ENCODE data around the gene CFAP45. TPM values are rescaled to one million over a fixed set of nuclear protein-coding genes. Genes with fewer than 3 reads are reported as not detected.
"Not testable (repeated sequence)": the region's sequence is repeated elsewhere in the genome, so short reads cannot be mapped to it uniquely, and the experiment has no call there.

The CFAP45 gene
- total RNA-seq, 4 donors from 2014 or later: 2.5 TPM; not detected in 3

- no peak for DNase-seq
- H3K36me3 ChIP-seq: no peaks in the 10 kb centered on the region
- no peaks in the 10 kb centered on the region for H3K27me3 ChIP-seq
- no peak overlapping the region for H3K27ac ChIP-seq
- TF ChIP-seq CTCF (IDR thresholded peaks at IDR 0.05) (no peak), POLR2A (IDR thresholded peaks at IDR 0.05) (no peak)
- H3K4me3 ChIP-seq: no peak overlapping the region
- no peaks in the 10 kb centered on the region for H3K9me3 ChIP-seq
- H3K4me1 ChIP-seq: peaks cover 6 to 31% (median 24%) of the 10 kb centered on the region in 4 donors
Measured at GRCh38 chr1:159908031-159908940, 8.3 kb upstream of the CFAP45 start.

- H3K36me3 ChIP-seq: no peaks in the 10 kb centered on the region
- H3K27me3 ChIP-seq: no peaks in the 10 kb centered on the region
- no peak for DNase-seq
- no peak overlapping the region for H3K27ac ChIP-seq
- no peak overlapping the region for H3K4me3 ChIP-seq
- no peaks in the 10 kb centered on the region for H3K9me3 ChIP-seq
- no peak for TF ChIP-seq POLR2A (IDR thresholded peaks at IDR 0.05)
- TF ChIP-seq CTCF (IDR thresholded peaks at IDR 0.05): no peak
- H3K4me1 ChIP-seq: peaks cover 6 to 23% (median 21%) of the 10 kb centered on the region in 4 donors
Measured at GRCh38 chr1:159906960-159907359, 7.0 kb upstream of the CFAP45 start.

GRCh38 chr1:159904036-159904435 lies 4.1 kb upstream of the CFAP45 start:
- peak in 1 of 3 donors; percentile 8 for DNase-seq
- not testable (repeated sequence) for H3K9me3 ChIP-seq, H3K36me3 ChIP-seq, H3K27ac ChIP-seq, H3K27me3 ChIP-seq, H3K4me3 ChIP-seq
- H3K4me1 ChIP-seq: peaks cover 0 to 16% (median 0%) of the 10 kb centered on the region in 4 donors

DNA sequence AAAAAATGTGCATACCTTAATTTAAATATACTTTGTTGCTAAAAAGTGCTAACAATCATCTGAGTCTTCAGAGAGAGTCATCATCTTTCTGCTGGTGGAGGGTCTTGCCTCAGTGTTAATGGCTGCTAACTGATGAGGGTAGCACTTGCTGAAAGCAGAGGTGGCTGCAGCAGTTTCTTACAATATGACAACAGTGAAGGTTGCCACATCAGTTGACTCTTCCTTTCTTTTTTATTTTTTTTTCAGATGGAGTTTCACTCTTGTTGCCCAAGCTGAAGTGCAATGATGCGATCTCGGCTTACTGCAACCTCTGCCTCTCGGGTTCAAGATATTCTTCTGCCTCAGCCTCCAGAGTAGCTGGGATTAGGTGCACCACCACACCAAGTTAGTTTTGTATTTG lies 2.6 kb upstream of the CFAP45 start:
- no peak for TF ChIP-seq CTCF (IDR thresholded peaks at IDR 0.05)
- no peak for TF ChIP-seq POLR2A (IDR thresholded peaks at IDR 0.05)
- H3K36me3 ChIP-seq: no peaks in the 10 kb centered on the region

DNA sequence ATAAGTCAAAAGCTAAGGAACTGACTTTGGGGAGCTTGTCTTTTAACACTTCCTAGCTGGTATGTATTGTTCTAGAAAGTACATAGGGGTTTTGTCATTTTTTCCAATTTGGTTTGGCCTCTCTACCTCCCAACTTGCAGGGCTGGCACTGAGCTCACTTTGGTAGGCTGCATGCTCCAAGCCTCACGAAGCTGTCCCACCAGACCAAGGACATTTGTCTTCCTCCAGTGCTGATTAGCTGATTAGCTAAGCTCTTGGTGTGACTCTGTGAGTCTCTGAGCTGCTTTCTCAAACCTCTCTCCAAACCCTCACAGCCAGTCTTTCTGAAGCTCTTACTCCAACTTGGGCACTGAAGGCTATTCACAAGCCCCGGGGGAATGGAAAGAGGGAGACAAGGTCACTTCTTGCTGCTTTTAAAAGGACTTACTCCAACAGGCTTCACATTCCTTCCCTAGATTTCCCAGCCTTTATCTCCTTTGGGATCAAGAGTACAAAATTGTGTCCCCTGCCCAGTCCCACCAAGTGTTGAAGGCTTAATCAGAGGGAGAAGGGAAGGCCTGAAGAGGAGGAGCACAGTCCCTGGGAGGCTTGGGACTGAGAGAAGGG lies 893 bp upstream of the CFAP45 start:
- Histone ChIP-seq H3K4me1 (peaks cover 0 to 16% (median 0%) of the 10 kb centered on the region in 4 donors), H3K36me3 (no peaks in the 10 kb centered on the region), H3K27ac (no peak overlapping the region), H3K4me3 (no peak overlapping the region), H3K27me3 (no peaks in the 10 kb centered on the region), H3K9me3 (no peaks in the 10 kb centered on the region)
- DNase-seq: peak in 1 of 3 donors; percentile 19
- no peak for TF ChIP-seq POLR2A (IDR thresholded peaks at IDR 0.05)
- no peak for TF ChIP-seq CTCF (IDR thresholded peaks at IDR 0.05)

More for the DNA sequence above, 2.6 kb upstream of the CFAP45 start:
- no peak for DNase-seq
- no peaks in the 10 kb centered on the region for H3K27me3 ChIP-seq
- H3K9me3 ChIP-seq: no peaks in the 10 kb centered on the region
- H3K4me1 ChIP-seq: peaks cover 0 to 16% (median 0%) of the 10 kb centered on the region in 4 donors
- no peak overlapping the region for H3K27ac ChIP-seq
- H3K4me3 ChIP-seq: no peak overlapping the region

DNA sequence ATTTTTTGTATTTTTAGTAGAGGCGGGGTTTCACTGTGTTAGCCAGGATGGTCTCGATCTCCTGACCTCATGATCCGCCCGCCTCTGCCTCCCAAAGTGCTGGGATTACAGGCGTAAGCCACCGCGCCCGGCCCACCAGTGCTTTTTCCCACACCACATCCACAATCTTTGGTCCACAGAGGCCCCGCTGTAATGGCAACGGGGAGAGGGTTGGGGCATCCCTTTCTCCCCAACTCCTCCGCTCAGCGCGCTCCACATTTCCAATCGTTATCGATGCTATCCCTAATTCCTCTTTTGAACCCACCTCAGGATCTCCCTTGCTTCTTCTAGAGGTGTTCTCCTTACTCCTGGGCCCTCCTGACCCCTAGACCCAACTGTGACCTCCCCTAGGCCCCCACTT lies 331 bp downstream of the CFAP45 start:
- peak overlapping the region in 2 of 4 donors; percentile 17 to 36 for H3K27ac ChIP-seq
- not testable (repeated sequence) for H3K36me3 ChIP-seq, H3K27me3 ChIP-seq, H3K4me3 ChIP-seq, DNase-seq, H3K9me3 ChIP-seq
- H3K4me1 ChIP-seq: peaks cover 0 to 16% (median 0%) of the 10 kb centered on the region in 4 donors
